Natural killer cell (primary cell): Measurements from ENCODE around the gene PARVA. TPM values are rescaled to one million over a fixed set of nuclear protein-coding genes. Genes with fewer than 3 reads are reported as not detected.

Experiments
- ATAC-seq, 3 donors: fragments of 150-1000 bp in 2 of 3; fragments of 200-7000 bp in 1 of 3; cut with Tn5 transposase; 1 replicate in 1 of 3; 2 replicates in 2 of 3; pipeline ENCODE4 v1.10.0; 2021; ENCODE audit warnings: mild to moderate bottlenecking in 2 of 3, moderate library complexity in 2 of 3
- DNase-seq, 2 donors: peaks; one replicate each; pipeline versions ENCODE4 v3.0.0 to v3.0.0-alpha.2; 2013 to 2021; ENCODE audit warnings: mixed read lengths in 1 of 2
- H3K27ac ChIP-seq: one replicate; pipeline ENCODE4 v1.5.1; 2013; ENCODE audit warnings: mild to moderate bottlenecking, low read length
- H3K27me3 ChIP-seq: one replicate; pipeline ENCODE4 v1.6.1; 2013; ENCODE audit warnings: low read length; ENCODE audit not compliant: control insufficient read depth, insufficient read depth
- H3K36me3 ChIP-seq: one replicate; pipeline ENCODE4 v1.6.1; 2013; ENCODE audit warnings: low read length; ENCODE audit not compliant: control insufficient read depth, insufficient read depth
- H3K4me1 ChIP-seq: one replicate; pipeline ENCODE4 v1.6.1; 2013; ENCODE audit warnings: low read length; ENCODE audit not compliant: control insufficient read depth, insufficient read depth
- H3K4me3 ChIP-seq: one replicate; pipeline ENCODE4 v1.5.1; 2013; ENCODE audit warnings: low read length
- H3K9me3 ChIP-seq: one replicate; pipeline ENCODE4 v1.6.1; 2013; ENCODE audit warnings: low read length; ENCODE audit not compliant: control insufficient read depth, insufficient read depth
- H3K27ac Mint-ChIP-seq, 2 donors: one replicate each; pipeline ENCODE4 v1.8.0; 2022; ENCODE audit warnings: mild to moderate bottlenecking in 2 of 2, mixed read lengths in 2 of 2, moderate library complexity in 1 of 2
- H3K27me3 Mint-ChIP-seq, 2 donors: one replicate each; pipeline ENCODE4 v1.8.0; 2022; ENCODE audit warnings: low read depth in 2 of 2, mixed read lengths in 2 of 2
- H3K36me3 Mint-ChIP-seq: one replicate; pipeline ENCODE4 v1.8.0; 2022; ENCODE audit warnings: mixed read lengths
- H3K4me1 Mint-ChIP-seq, 2 donors: one replicate each; pipeline ENCODE4 v1.8.0; 2022; ENCODE audit warnings: mixed read lengths in 2 of 2
- H3K4me3 Mint-ChIP-seq: one replicate; pipeline ENCODE4 v1.8.0; 2022; ENCODE audit warnings: mild to moderate bottlenecking, moderate library complexity, mixed read lengths
- H3K9me3 Mint-ChIP-seq, 2 donors: one replicate each; pipeline ENCODE4 v1.8.0; 2022; ENCODE audit warnings: mixed read lengths in 2 of 2
- CTCF ChIP-seq: fragments of 200-600 bp; IDR thresholded peaks from one replicate; pipeline ENCODE4 v1.8.0; 2022; ENCODE audit warnings: antibody characterized with exemption
- WGBS: methylation state at CpG from one replicate; pipeline ENCODE4 v1.1.7; 2013; ENCODE audit warnings: missing lambda C conversion rate; ENCODE audit not compliant: insufficient coverage; 5-methylcytosine and 5-hydroxymethylcytosine counted together
- intact Hi-C: fragments of 100-400 bp; cut with micrococcal nuclease; formaldehyde crosslinking; loops from one replicate; pipeline ENCODE4 v1.14.2; 2022
- total RNA-seq, 4 donors: library from RNA; stranded (reverse); fragments of 120-200 nt in 1 of 4; gene quantifications; one replicate each; pipeline versions ENCODE4 v1.2.3 to v1.2.4, GENCODE V29; 2013 to 2022

The PARVA gene
- total RNA-seq, 3 donors from 2014 or later (not counting 1 experiment from before 2014, with no cell fraction given): 0.07 to 1.0 TPM; not detected in 1

GRCh38 chr11:12430954-12431595 is 53.7 kb downstream of the PARVA start:
- DNase-seq: no peak
- H3K9me3 ChIP-seq: no peaks in the 10 kb centered on the region
- ATAC-seq: no peak
- no peaks in the 10 kb centered on the region for H3K36me3 Mint-ChIP-seq
- H3K9me3 Mint-ChIP-seq: no peaks in the 10 kb centered on the region
- H3K27ac ChIP-seq: no peak overlapping the region
- H3K27me3 Mint-ChIP-seq: peaks cover 10 to 16% of the 10 kb centered on the region in 2 donors
- no peak overlapping the region for H3K27ac Mint-ChIP-seq
- WGBS: 80% methylated on average over 5 of the region's 5 CpGs
- H3K4me1 Mint-ChIP-seq: no peaks in the 10 kb centered on the region
- H3K27me3 ChIP-seq: no peaks in the 10 kb centered on the region
- H3K4me3 Mint-ChIP-seq: no peak overlapping the region
- no peaks in the 10 kb centered on the region for H3K4me1 ChIP-seq
- TF ChIP-seq CTCF: no peak
- intact Hi-C loops: no loop called here
- no peak overlapping the region for H3K4me3 ChIP-seq
- H3K36me3 ChIP-seq: no peaks in the 10 kb centered on the region

- Histone ChIP-seq H3K36me3 (no peaks in the 10 kb centered on the region), H3K9me3 (no peaks in the 10 kb centered on the region), H3K27ac (no peak overlapping the region), H3K4me3 (no peak overlapping the region), H3K4me1 (no peaks in the 10 kb centered on the region), H3K27me3 (no peaks in the 10 kb centered on the region)
- ATAC-seq: no peak
- no peaks in the 10 kb centered on the region for H3K4me1 Mint-ChIP-seq
- no peak for TF ChIP-seq CTCF
- no peaks in the 10 kb centered on the region for H3K36me3 Mint-ChIP-seq
- intact Hi-C loops: no loop called here
- DNase-seq: no peak
- H3K27me3 Mint-ChIP-seq: peaks cover 15% of the 10 kb centered on the region in 2 donors
- 91% methylated on average over 5 of the region's 6 CpGs for WGBS
- H3K4me3 Mint-ChIP-seq: no peak overlapping the region
- no peak overlapping the region for H3K27ac Mint-ChIP-seq
- H3K9me3 Mint-ChIP-seq: no peaks in the 10 kb centered on the region
Measured at GRCh38 chr11:12432507-12432906, 55.1 kb downstream of the PARVA start.

GRCh38 chr11:12433121-12433520 is 55.8 kb downstream of the PARVA start:
- Histone ChIP-seq H3K36me3 (no peaks in the 10 kb centered on the region), H3K27me3 (no peaks in the 10 kb centered on the region), H3K9me3 (no peaks in the 10 kb centered on the region), H3K4me1 (no peaks in the 10 kb centered on the region), H3K27ac (no peak overlapping the region), H3K4me3 (no peak overlapping the region)
- H3K27ac Mint-ChIP-seq: no peak overlapping the region
- no peak for DNase-seq
- no peaks in the 10 kb centered on the region for H3K4me1 Mint-ChIP-seq
- no peak for ATAC-seq
- 89% methylated on average over 3 of the region's 3 CpGs for WGBS
- no peak for TF ChIP-seq CTCF
- H3K9me3 Mint-ChIP-seq: no peaks in the 10 kb centered on the region
- intact Hi-C loops: no loop called here
- no peak overlapping the region for H3K4me3 Mint-ChIP-seq
- H3K27me3 Mint-ChIP-seq: peaks cover 15% of the 10 kb centered on the region in 2 donors
- H3K36me3 Mint-ChIP-seq: no peaks in the 10 kb centered on the region
